ENCODE data around the gene KRTAP5-5.

DNA sequence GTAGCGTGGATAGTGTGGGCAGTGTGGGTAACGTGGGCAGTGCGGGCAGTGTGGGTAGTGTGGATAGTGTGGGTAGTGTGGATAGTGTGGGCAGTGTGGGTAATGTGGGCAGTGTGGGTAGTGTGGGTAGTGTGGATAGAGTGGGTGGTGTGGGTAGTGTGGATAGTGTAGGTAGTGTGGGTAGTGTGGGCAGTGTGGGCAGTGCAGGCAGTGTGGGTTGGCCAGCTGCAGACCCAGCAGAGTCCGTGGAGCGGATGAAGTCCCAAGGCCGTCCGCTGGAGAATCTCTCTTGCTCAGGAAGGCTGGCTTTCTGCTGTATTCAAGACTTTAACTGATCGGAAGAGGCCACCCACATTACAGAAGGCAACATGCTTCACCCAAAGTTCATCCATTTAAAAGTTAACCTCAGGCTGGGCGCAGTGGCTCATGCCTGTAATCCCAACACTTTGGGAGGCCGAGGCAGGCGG lies 41.4 kb downstream of the KRTAP5-5 start:
- TF ChIP-seq, protein P1, sequence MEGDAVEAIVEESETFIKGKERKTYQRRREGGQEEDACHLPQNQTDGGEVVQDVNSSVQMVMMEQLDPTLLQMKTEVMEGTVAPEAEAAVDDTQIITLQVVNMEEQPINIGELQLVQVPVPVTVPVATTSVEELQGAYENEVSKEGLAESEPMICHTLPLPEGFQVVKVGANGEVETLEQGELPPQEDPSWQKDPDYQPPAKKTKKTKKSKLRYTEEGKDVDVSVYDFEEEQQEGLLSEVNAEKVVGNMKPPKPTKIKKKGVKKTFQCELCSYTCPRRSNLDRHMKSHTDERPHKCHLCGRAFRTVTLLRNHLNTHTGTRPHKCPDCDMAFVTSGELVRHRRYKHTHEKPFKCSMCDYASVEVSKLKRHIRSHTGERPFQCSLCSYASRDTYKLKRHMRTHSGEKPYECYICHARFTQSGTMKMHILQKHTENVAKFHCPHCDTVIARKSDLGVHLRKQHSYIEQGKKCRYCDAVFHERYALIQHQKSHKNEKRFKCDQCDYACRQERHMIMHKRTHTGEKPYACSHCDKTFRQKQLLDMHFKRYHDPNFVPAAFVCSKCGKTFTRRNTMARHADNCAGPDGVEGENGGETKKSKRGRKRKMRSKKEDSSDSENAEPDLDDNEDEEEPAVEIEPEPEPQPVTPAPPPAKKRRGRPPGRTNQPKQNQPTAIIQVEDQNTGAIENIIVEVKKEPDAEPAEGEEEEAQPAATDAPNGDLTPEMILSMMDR (IDR thresholded peaks at IDR 0.05): no peak
- TF ChIP-seq EP300 (IDR thresholded peaks at IDR 0.05): no peak
- TF ChIP-seq POLR2A (IDR thresholded peaks at IDR 0.05): no peak

All from sigmoid colon (tissue), 4 donors.